HG02623 (cell line): Measurements from ENCODE around the gene ERGIC1.

Source experiments
- ATAC-seq: cut with Tn5 transposase; IDR thresholded peaks from one replicate; pipeline ENCODE4 v1.9.1; 2021; ENCODE audit warnings: moderate library complexity; ENCODE audit not compliant: unreplicated experiment

The ERGIC1 gene

GRCh38 chr5:172899436-172899835 lies 65.4 kb downstream of the ERGIC1 start:
- ATAC-seq: no peak

GRCh38 chr5:172901012-172901780 lies 67.1 kb downstream of the ERGIC1 start:
- ATAC-seq: no peak

GRCh38 chr5:172901788-172902496 lies 67.9 kb downstream of the ERGIC1 start:
- ATAC-seq: no peak

GRCh38 chr5:172902497-172903472 lies 68.7 kb downstream of the ERGIC1 start:
- no peak for ATAC-seq

- no peak for ATAC-seq
Measured at GRCh38 chr5:172903790-172904189, 69.7 kb downstream of the ERGIC1 start.

- no peak for ATAC-seq
Measured at GRCh38 chr5:172904312-172904642, 70.2 kb downstream of the ERGIC1 start.

GRCh38 chr5:172904643-172905345 lies 70.7 kb downstream of the ERGIC1 start:
- ATAC-seq: no peak

- ATAC-seq: no peak
Measured at GRCh38 chr5:172905346-172906140, 71.5 kb downstream of the ERGIC1 start.

GRCh38 chr5:172906436-172906835 lies 72.4 kb downstream of the ERGIC1 start:
- no peak for ATAC-seq

- ATAC-seq: no peak
Measured at GRCh38 chr5:172906888-172907287, 72.8 kb downstream of the ERGIC1 start.

GRCh38 chr5:172907657-172908056 lies 73.6 kb downstream of the ERGIC1 start:
- ATAC-seq: no peak

- no peak for ATAC-seq
Measured at GRCh38 chr5:172908662-172909061, 74.6 kb downstream of the ERGIC1 start.

GRCh38 chr5:172909931-172910502 lies 76.0 kb downstream of the ERGIC1 start:
- ATAC-seq: no peak

- no peak for ATAC-seq
Measured at GRCh38 chr5:172910828-172911627, 77.0 kb downstream of the ERGIC1 start.

- ATAC-seq: no peak
Measured at GRCh38 chr5:172911628-172911880, 77.5 kb downstream of the ERGIC1 start.

GRCh38 chr5:172911976-172912375 lies 77.9 kb downstream of the ERGIC1 start:
- ATAC-seq: no peak

- ATAC-seq: no peak
Measured at GRCh38 chr5:172913117-172913850, 79.2 kb downstream of the ERGIC1 start.

GRCh38 chr5:172915514-172915913 lies 81.5 kb downstream of the ERGIC1 start:
- no peak for ATAC-seq
